OCI-LY1 (cell line): ENCODE data around the gene ZER1.

ENCODE experiments used
- EZH2 ChIP-seq: fragments of 200-600 bp; sonication (generic), shearing (Covaris generic); IDR thresholded peaks from 2 replicates; pipeline ENCODE4 v1.8.0; 2017; ENCODE audit warnings: borderline replicate concordance, mixed run types, mild to moderate bottlenecking, antibody characterized with exemption, low read length, moderate library complexity, mixed read lengths
- TF ChIP-seq, protein P1 (sequence below): fragments of 200-600 bp; sonication (generic), shearing (Covaris generic); IDR thresholded peaks from 2 replicates; pipeline ENCODE4 v1.5.1; 2017; ENCODE audit warnings: mild to moderate bottlenecking, antibody characterized with exemption, low read length, moderate library complexity, mixed read lengths

DNA sequence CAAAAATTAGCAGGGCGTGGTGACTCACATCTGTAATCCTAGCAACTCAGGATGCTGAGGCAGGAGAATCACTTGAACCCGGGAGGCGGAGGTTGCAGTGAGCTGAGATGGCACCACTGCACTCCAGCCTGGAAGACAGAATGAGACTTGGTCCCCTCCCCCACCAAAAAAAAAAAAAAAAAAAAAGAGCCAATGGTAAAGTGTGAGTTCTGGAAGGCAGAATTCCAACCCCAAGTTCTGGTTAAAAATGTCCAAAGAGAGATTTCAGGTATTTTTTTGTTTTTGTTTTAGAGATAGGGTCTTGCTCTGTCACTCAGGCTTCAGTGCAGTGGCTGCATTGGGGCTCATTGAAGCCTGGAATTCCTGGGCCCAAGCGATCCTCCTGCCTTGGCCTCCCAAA is 84.3 kb downstream of the ZER1 start:
- TF ChIP-seq, protein P1, sequence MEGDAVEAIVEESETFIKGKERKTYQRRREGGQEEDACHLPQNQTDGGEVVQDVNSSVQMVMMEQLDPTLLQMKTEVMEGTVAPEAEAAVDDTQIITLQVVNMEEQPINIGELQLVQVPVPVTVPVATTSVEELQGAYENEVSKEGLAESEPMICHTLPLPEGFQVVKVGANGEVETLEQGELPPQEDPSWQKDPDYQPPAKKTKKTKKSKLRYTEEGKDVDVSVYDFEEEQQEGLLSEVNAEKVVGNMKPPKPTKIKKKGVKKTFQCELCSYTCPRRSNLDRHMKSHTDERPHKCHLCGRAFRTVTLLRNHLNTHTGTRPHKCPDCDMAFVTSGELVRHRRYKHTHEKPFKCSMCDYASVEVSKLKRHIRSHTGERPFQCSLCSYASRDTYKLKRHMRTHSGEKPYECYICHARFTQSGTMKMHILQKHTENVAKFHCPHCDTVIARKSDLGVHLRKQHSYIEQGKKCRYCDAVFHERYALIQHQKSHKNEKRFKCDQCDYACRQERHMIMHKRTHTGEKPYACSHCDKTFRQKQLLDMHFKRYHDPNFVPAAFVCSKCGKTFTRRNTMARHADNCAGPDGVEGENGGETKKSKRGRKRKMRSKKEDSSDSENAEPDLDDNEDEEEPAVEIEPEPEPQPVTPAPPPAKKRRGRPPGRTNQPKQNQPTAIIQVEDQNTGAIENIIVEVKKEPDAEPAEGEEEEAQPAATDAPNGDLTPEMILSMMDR, result no peak
- TF ChIP-seq EZH2, result no peak
